Measurements from ENCODE around the gene ANLN.

DNA sequence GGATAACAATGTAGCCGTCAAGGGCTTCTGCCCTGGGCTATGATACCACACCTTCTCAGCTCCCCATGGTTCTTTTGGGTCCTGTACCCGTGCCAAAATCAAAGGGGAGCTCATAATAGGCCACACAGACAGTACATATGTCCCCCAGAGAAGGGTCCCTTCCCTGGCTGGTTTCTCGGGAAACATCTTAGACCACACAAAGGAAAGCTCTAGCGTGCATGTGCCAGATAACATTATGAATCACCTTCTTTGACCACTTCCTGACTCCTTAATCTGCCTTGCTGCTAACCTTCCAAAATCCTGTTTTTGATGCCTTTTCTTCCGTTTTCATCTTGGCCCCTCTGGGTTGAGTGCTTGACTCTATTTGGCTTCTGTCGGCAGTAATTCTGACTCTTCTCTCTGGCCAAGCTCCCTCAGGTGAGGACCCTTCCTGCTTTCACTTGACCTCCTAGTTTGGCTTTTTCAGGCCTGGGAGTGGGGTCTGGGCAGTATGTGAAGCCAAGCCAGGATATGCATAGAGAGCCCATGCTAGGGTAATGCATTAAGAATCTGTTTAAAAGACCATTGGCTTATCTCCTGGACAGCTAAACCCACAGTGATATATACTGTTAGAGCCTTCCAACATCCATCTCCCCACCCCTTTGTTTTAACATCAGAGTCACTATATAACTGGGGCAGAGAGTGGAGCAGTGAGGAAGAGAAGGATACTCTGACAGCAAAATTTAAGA, 84.8 kb downstream of the ANLN start:
- no peak for TF ChIP-seq CTCF (optimal IDR thresholded peaks at IDR 0.05 in 1 of 3, IDR thresholded peaks at IDR 0.05 in 1 of 3, conservative IDR thresholded peaks at IDR 0.05 in 1 of 3; ENCODE audit: extremely low read depth in 1 of 3, insufficient read depth in 2 of 3, low read length in 3 of 3)
- TF ChIP-seq EZH2 (IDR thresholded peaks at IDR 0.05; ENCODE audit: low read length), result no peak

All from keratinocyte (primary cell).